ENCODE measurements around the gene IFNL3. TPM values are rescaled to one million over a fixed set of nuclear protein-coding genes. Genes with fewer than 3 reads are reported as not detected.

The IFNL3 gene
- total RNA-seq, 1 donor from 2014 or later, result not detected

GRCh38 chr19:39264306-39265290 lies 19.8 kb upstream of the IFNL3 start:
- Mint-ChIP-seq H3K4me1 (peaks cover 32% of the 10 kb centered on the region), H3K36me3 (no peaks in the 10 kb centered on the region), H3K4me3 (peak overlapping the region; percentile 37), H3K9me3 (no peaks in the 10 kb centered on the region), H3K27me3 (ENCODE audit: low read depth) (peaks cover 49% of the 10 kb centered on the region), H3K27ac (no peak overlapping the region)
- DNase-seq (ENCODE audit: low spot score in 2 of 2, unreplicated experiment in 2 of 2), result peak in 1 of 2 experiments; percentile 24
- no peak for TF ChIP-seq CTCF (IDR thresholded peaks at IDR 0.05; ENCODE audit: unreplicated experiment)

- Mint-ChIP-seq H3K4me1 (peaks cover 37% of the 10 kb centered on the region), H3K4me3 (no peak overlapping the region), H3K27me3 (ENCODE audit: low read depth) (peaks cover 42% of the 10 kb centered on the region), H3K27ac (no peak overlapping the region), H3K36me3 (no peaks in the 10 kb centered on the region), H3K9me3 (no peaks in the 10 kb centered on the region)
- TF ChIP-seq CTCF (IDR thresholded peaks at IDR 0.05; ENCODE audit: unreplicated experiment), result no peak
- no peak for DNase-seq (ENCODE audit: low spot score in 2 of 2, unreplicated experiment in 2 of 2)
These were observed 19.1 kb upstream of the IFNL3 start for GRCh38 chr19:39263912-39264305.

GRCh38 chr19:39262496-39262895 lies 17.7 kb upstream of the IFNL3 start:
- TF ChIP-seq CTCF (IDR thresholded peaks at IDR 0.05; ENCODE audit: unreplicated experiment), result no peak
- Mint-ChIP-seq H3K4me3 (no peak overlapping the region), H3K4me1 (peaks cover 47% of the 10 kb centered on the region), H3K36me3 (no peaks in the 10 kb centered on the region), H3K27me3 (ENCODE audit: low read depth) (peaks cover 37% of the 10 kb centered on the region), H3K9me3 (no peaks in the 10 kb centered on the region), H3K27ac (peak overlapping the region; percentile 56)
- DNase-seq (ENCODE audit: low spot score in 2 of 2, unreplicated experiment in 2 of 2), result no peak

- Mint-ChIP-seq H3K27ac (no peak overlapping the region), H3K9me3 (peaks cover 3% of the 10 kb centered on the region), H3K4me1 (peaks cover 47% of the 10 kb centered on the region), H3K27me3 (ENCODE audit: low read depth) (peaks cover 33% of the 10 kb centered on the region), H3K4me3 (no peak overlapping the region), H3K36me3 (peaks cover 2% of the 10 kb centered on the region)
- DNase-seq (ENCODE audit: low spot score in 2 of 2, unreplicated experiment in 2 of 2), result no peak
- TF ChIP-seq CTCF (IDR thresholded peaks at IDR 0.05; ENCODE audit: unreplicated experiment), result no peak
These were observed 16.9 kb upstream of the IFNL3 start for GRCh38 chr19:39261704-39262103.

- TF ChIP-seq CTCF (IDR thresholded peaks at IDR 0.05; ENCODE audit: unreplicated experiment), result no peak
- Mint-ChIP-seq H3K4me3 (no peak overlapping the region), H3K4me1 (peaks cover 31% of the 10 kb centered on the region), H3K27me3 (ENCODE audit: low read depth) (peaks cover 3% of the 10 kb centered on the region), H3K36me3 (peaks cover 2% of the 10 kb centered on the region), H3K9me3 (peaks cover 8% of the 10 kb centered on the region), H3K27ac (peak overlapping the region; percentile 30)
- DNase-seq (ENCODE audit: low spot score in 2 of 2, unreplicated experiment in 2 of 2), result no peak
These were observed 12.4 kb upstream of the IFNL3 start for GRCh38 chr19:39257227-39257626.

Data from mesothelial cell of epicardium (in vitro differentiated cells).